K562 (cell line): ENCODE data around the gene BMS1. TPM values are rescaled to one million over a fixed set of nuclear protein-coding genes. Genes with fewer than 3 reads are reported as not detected.
A peak's percentile ranks its signal among the peaks of the same experiment; 100 is the strongest.

Experiments used
- EP300 ChIP-seq: IDR thresholded peaks from 2 replicates; pipeline ENCODE4 v1.6.1; 2012; ENCODE audit warnings: low read length, improper control_type of control experiment
- HES1 ChIP-seq: fragments of 450-650 bp; IDR thresholded peaks from 2 replicates; pipeline ENCODE4 v1.6.1; 2016; ENCODE audit warnings: low read depth, mild to moderate bottlenecking, moderate library complexity
- HINFP ChIP-seq: fragments of 450-650 bp; conservative IDR thresholded peaks from 2 replicates; pipeline ENCODE4 v1.6.1; 2016; ENCODE audit warnings: missing genetic modification characterization, low read depth, mild to moderate bottlenecking, control low read depth, missing compliant biosample characterization
- ID3 ChIP-seq, 2 experiments: fragments of 250-450 bp in 1 of 2; fragments of 450-650 bp in 1 of 2; sonication (Bioruptor Pico) in 1 of 2; IDR thresholded peaks; 2 replicates each; pipeline versions ENCODE4 v1.6.1 to v1.8.0; 2016 to 2021; ENCODE audit warnings: mild to moderate bottlenecking in 2 of 2, moderate library complexity in 2 of 2, missing compliant biosample characterization in 1 of 2, missing genetic modification characterization in 1 of 2
- MBD2 ChIP-seq: sonication (generic); IDR thresholded peaks from 2 replicates; pipeline ENCODE4 v1.6.1; 2016; ENCODE audit warnings: low read depth, borderline replicate concordance
- NR4A1 ChIP-seq, 2 experiments: fragments of 250-450 bp in 1 of 2; fragments of 450-650 bp in 1 of 2; sonication (Bioruptor Pico) in 1 of 2; IDR thresholded peaks; 2 replicates each; pipeline versions ENCODE4 v1.4.0 to v1.6.1; 2016 to 2020; ENCODE audit warnings: mild to moderate bottlenecking in 2 of 2, missing compliant biosample characterization in 1 of 2, missing genetic modification characterization in 1 of 2, moderate library complexity in 1 of 2
- PTRF ChIP-seq: fragments of 450-650 bp; IDR thresholded peaks from 2 replicates; pipeline ENCODE4 v1.6.1; 2016; ENCODE audit warnings: mild to moderate bottlenecking, missing genetic modification characterization, missing compliant biosample characterization
- PTTG1 ChIP-seq: fragments of 450-650 bp; IDR thresholded peaks from 2 replicates; pipeline ENCODE4 v1.6.1; 2016; ENCODE audit warnings: low read depth, mild to moderate bottlenecking, missing genetic modification characterization, missing compliant biosample characterization
- RCOR1 ChIP-seq, 2 experiments: IDR thresholded peaks; 2 replicates each; pipeline ENCODE4 v1.6.1; 2012; ENCODE audit warnings: low read depth in 2 of 2, low read length in 2 of 2, borderline replicate concordance in 1 of 2, improper control_type of control experiment in 1 of 2
- SMARCE1 ChIP-seq: fragments of 450-650 bp; IDR thresholded peaks from 2 replicates; pipeline ENCODE4 v1.7.1; 2016; ENCODE audit warnings: mild to moderate bottlenecking
- USF1 ChIP-seq: sonication (generic); formaldehyde crosslinking; IDR thresholded peaks from 2 replicates; pipeline ENCODE4 v1.9.0; 2022; ENCODE audit warnings: mild to moderate bottlenecking, missing genetic modification reagents
- ZNF143 ChIP-seq: sonication (generic); formaldehyde crosslinking; IDR thresholded peaks from 2 replicates; pipeline ENCODE4 v1.9.0; 2022; ENCODE audit warnings: mild to moderate bottlenecking, missing genetic modification reagents
- ZNF311 ChIP-seq: fragments of 250-450 bp; sonication (Bioruptor Pico); IDR thresholded peaks from 2 replicates; pipeline ENCODE4 v1.4.0; 2020; ENCODE audit warnings: mild to moderate bottlenecking, moderate library complexity
- polyA plus RNA-seq, 8 experiments: library from polyadenylated mRNA; depleted of rRNA in 4 of 8; stranded (reverse) in 5 of 8; unstranded in 3 of 8; fragments of >200 nt; fragmentation: Nextera tagmentation in 2 of 8; fragmentation: Illumina TruSeq in 1 of 8; extraction: Ambion mirVana in 2 of 8; extraction: Trizol in 1 of 8; gene quantifications; 2 replicates each; pipeline versions ENCODE4 v1.2.1 to v1.2.3, GENCODE V29; 2011 to 2014; ENCODE audit warnings: inconsistent platforms in 1 of 8, missing spikeins in 1 of 8
- total RNA-seq, 7 experiments: library from RNA; depleted of rRNA in 6 of 7; stranded (reverse); fragments of >200 nt in 6 of 7; fragmentation: Illumina TruSeq in 2 of 7; extraction: Trizol in 2 of 7; gene quantifications; 2 replicates each; pipeline versions ENCODE4 v1.2.1 to v1.2.3, GENCODE V29; 2011 to 2021; ENCODE audit warnings: low replicate concordance in 1 of 7
- TF ChIP-seq, protein P1 (sequence below): fragments of 250-450 bp; sonication (Bioruptor Pico); IDR thresholded peaks from 2 replicates; pipeline ENCODE4 v1.9.0; 2021; ENCODE audit warnings: mild to moderate bottlenecking, inconsistent platforms
- TF ChIP-seq, protein P2 (sequence below), 3 experiments: fragments of 200-800 bp in 1 of 3; fragments of 250-450 bp in 1 of 3; fragments of 450-650 bp in 1 of 3; sonication (Bioruptor Pico) in 1 of 3; sonication (Bioruptor generic) in 1 of 3; formaldehyde crosslinking in 1 of 3; IDR thresholded peaks; 2 replicates each; pipeline versions ENCODE4 v1.6.1 to v1.8.0; 2016 to 2022; ENCODE audit warnings: mild to moderate bottlenecking in 2 of 3, missing genetic modification characterization in 2 of 3, missing compliant biosample characterization in 1 of 3, moderate library complexity in 1 of 3

BMS1 gene
- total and polyA plus RNA-seq, 9 of the 15 experiments (the other 6 are each of a cell fraction or from before 2014, with no cell fraction given) = 11.1 to 46.9 (median 32.7) TPM

- TF ChIP-seq EP300 (peak; percentile 87), RCOR1 (IDR thresholded peaks at IDR 0.05; ENCODE audit: borderline replicate concordance in 1 of 2, low read depth in 2 of 2, low read length in 2 of 2) (peak; percentile 87 to 99), USF1 (CRISPR knock-in tag) (no peak), SMARCE1 (peak; percentile 91), MBD2 (no peak), ZNF143 (CRISPR knock-in tag) (no peak), ID3 (CRISPR knock-in tag; IDR thresholded peaks at IDR 0.05) (no peak), ID3 (tag; IDR thresholded peaks at IDR 0.05) (peak; percentile 99), HINFP (tag) (0 out of 2 replicates have a peak, but pooled peaks have one; percentile 35), HES1 (peak; percentile 98), NR4A1 (CRISPR knock-in tag; IDR thresholded peaks at IDR 0.05) (no peak), NR4A1 (tag; IDR thresholded peaks at IDR 0.05) (peak; percentile 95), ZNF311 (CRISPR knock-in tag) (peak; percentile 57), PTRF (tag) (0 out of 2 replicates have a peak, but pooled peaks have one; percentile 55), PTTG1 (tag) (0 out of 2 replicates have a peak, but pooled peaks have one; percentile 44)
- TF ChIP-seq, protein P1, sequence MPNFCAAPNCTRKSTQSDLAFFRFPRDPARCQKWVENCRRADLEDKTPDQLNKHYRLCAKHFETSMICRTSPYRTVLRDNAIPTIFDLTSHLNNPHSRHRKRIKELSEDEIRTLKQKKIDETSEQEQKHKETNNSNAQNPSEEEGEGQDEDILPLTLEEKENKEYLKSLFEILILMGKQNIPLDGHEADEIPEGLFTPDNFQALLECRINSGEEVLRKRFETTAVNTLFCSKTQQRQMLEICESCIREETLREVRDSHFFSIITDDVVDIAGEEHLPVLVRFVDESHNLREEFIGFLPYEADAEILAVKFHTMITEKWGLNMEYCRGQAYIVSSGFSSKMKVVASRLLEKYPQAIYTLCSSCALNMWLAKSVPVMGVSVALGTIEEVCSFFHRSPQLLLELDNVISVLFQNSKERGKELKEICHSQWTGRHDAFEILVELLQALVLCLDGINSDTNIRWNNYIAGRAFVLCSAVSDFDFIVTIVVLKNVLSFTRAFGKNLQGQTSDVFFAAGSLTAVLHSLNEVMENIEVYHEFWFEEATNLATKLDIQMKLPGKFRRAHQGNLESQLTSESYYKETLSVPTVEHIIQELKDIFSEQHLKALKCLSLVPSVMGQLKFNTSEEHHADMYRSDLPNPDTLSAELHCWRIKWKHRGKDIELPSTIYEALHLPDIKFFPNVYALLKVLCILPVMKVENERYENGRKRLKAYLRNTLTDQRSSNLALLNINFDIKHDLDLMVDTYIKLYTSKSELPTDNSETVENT (CRISPR knock-in tag) = no peak
- TF ChIP-seq, protein P2, sequence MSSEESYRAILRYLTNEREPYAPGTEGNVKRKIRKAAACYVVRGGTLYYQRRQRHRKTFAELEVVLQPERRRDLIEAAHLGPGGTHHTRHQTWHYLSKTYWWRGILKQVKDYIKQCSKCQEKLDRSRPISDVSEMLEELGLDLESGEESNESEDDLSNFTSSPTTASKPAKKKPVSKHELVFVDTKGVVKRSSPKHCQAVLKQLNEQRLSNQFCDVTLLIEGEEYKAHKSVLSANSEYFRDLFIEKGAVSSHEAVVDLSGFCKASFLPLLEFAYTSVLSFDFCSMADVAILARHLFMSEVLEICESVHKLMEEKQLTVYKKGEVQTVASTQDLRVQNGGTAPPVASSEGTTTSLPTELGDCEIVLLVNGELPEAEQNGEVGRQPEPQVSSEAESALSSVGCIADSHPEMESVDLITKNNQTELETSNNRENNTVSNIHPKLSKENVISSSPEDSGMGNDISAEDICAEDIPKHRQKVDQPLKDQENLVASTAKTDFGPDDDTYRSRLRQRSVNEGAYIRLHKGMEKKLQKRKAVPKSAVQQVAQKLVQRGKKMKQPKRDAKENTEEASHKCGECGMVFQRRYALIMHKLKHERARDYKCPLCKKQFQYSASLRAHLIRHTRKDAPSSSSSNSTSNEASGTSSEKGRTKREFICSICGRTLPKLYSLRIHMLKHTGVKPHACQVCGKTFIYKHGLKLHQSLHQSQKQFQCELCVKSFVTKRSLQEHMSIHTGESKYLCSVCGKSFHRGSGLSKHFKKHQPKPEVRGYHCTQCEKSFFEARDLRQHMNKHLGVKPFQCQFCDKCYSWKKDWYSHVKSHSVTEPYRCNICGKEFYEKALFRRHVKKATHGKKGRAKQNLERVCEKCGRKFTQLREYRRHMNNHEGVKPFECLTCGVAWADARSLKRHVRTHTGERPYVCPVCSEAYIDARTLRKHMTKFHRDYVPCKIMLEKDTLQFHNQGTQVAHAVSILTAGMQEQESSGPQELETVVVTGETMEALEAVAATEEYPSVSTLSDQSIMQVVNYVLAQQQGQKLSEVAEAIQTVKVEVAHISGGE (CRISPR knock-in tag; IDR thresholded peaks at IDR 0.05) = peak in 2 of 3 experiments; percentile 9 to 53; a peak in 1 of 6 replicates
Observed at GRCh38 chr10:42768581-42769152, 13.9 kb upstream of the BMS1 start (continued).
